GM08714 (cell line): ENCODE results near the gene IRF2BP2.

Experiments
- H3K4me3 ChIP-seq: fragments of 200-500 bp; sonication (Bioruptor generic); 2 replicates; pipeline ENCODE4 v1.5.1; 2014; ENCODE audit warnings: mild to moderate bottlenecking, low read length, inconsistent platforms
- ZNF274 ChIP-seq: IDR thresholded peaks from 2 replicates; pipeline ENCODE4 v1.6.1; 2012; ENCODE audit warnings: mild to moderate bottlenecking, low read depth, low read length

Gene IRF2BP2

DNA sequence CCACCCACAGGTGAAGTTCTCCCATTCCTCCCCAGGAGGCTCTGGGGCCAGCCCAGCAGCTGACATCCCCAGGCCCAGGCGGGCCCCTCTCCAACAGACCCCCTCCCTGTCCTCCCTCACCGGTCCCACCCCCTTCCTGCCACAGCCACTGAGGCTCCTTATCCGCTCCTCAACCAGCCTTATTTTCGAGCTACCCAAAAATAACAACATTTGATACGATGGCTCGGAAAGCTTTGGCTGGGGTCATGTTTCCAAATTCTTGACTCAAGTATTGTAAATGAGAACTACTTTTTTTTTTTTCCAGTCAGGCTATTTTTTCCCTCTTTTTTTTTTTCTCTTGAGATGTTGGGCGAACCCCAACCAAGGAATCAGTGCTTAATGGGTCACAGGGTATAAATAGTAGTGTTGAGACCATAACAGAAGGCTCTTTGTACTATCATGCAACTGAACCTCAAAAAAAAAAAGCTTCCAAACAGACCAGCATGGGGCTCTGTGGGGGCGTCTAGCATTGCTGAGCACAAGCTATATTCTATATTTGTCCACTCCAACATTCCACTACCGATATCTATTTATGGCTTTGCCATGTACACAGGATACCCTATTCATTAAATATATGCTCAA is 27.2 kb downstream of the IRF2BP2 start:
- TF ChIP-seq ZNF274, result no peak
- no peak overlapping the region for H3K4me3 ChIP-seq

GRCh38 chr1:234582186-234582585 is 27.8 kb downstream of the IRF2BP2 start:
- TF ChIP-seq ZNF274, result no peak

DNA sequence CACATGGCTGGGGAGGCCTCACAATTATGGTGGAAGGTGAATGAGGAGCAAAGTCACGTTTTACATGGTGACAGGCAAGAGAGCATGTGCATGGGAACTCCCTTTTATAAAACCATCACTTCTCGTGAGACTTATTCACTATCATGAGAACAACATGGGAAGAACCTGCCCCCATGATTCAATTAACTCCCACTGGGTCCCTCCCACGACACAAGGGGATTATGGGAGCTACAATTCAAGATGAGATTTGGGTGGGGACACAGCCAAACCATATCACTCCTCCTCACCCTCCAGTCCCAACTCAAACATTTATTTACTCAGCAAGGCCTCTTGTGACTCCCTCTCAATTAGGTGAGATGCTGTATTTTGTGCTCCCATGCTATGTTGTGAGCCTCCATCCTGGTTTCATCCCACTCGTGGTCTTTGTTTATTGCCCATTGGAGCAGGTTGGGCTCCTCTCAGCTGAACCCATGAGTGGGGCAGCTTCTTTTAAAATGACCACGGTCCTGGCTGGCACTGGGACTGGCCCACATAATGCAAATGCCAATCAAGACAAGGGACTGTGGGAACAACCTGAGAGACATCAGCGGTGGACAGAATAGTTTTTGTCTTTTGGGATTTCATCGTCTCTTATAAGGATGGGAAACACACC is 28.8 kb downstream of the IRF2BP2 start:
- no peak overlapping the region for H3K4me3 ChIP-seq
- TF ChIP-seq ZNF274, result no peak

More at GRCh38 chr1:234582186-234582585, 27.8 kb downstream of the IRF2BP2 start:
- no peak overlapping the region for H3K4me3 ChIP-seq

- no peak for TF ChIP-seq ZNF274
- no peak overlapping the region for H3K4me3 ChIP-seq
These were observed 30.0 kb downstream of the IRF2BP2 start for GRCh38 chr1:234579967-234580366.

DNA sequence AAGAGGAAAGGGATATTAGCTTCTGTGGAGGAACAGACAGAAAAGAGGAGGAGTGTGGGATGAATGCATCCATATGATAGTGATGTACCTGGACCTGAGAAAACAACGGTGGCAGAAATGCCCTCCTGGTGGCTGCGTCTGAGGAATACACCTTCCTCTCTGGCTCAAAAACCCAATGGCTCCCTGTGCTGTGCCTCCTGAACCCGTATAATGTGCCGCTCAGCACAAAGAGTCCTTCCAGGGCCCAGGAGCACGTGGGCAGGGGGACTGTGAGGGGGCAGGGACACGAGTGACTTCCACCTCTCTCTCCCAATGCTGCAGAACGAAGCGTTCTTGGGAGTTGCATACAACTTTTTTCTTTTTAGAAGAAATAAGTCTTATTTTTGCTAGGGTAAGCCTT is 31.2 kb downstream of the IRF2BP2 start:
- no peak for TF ChIP-seq ZNF274
- no peak overlapping the region for H3K4me3 ChIP-seq

DNA sequence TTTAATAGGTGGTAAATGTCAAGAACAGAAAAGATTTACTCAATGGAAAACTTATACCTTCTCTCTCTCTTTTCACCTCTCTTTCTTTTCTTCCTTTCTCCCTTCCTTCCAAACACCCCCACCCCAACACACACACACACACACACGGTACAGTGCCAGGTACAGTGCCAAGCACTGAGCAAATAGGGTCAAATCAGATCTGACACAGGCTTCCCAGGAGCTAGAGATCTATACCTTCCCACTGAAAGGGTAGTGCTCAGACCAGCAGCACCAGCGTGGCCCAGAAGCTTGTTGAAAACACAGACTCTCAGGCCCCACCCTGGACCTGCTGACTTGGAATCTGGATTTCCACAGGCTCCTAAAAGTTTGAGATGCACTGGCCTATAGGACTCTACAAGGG is 31.9 kb downstream of the IRF2BP2 start:
- no peak overlapping the region for H3K4me3 ChIP-seq
- TF ChIP-seq ZNF274, result no peak

- no peak for TF ChIP-seq ZNF274
- no peak overlapping the region for H3K4me3 ChIP-seq
These were observed 36.2 kb downstream of the IRF2BP2 start for GRCh38 chr1:234573711-234574299.

- TF ChIP-seq ZNF274, result no peak
- no peak overlapping the region for H3K4me3 ChIP-seq
These were observed 37.0 kb downstream of the IRF2BP2 start for GRCh38 chr1:234572966-234573365.

- TF ChIP-seq ZNF274, result no peak
- no peak overlapping the region for H3K4me3 ChIP-seq
These were observed 38.3 kb downstream of the IRF2BP2 start for GRCh38 chr1:234571702-234572101.

GRCh38 chr1:234570329-234571120 is 39.5 kb downstream of the IRF2BP2 start:
- H3K4me3 ChIP-seq, result no peak overlapping the region
- TF ChIP-seq ZNF274, result no peak

DNA sequence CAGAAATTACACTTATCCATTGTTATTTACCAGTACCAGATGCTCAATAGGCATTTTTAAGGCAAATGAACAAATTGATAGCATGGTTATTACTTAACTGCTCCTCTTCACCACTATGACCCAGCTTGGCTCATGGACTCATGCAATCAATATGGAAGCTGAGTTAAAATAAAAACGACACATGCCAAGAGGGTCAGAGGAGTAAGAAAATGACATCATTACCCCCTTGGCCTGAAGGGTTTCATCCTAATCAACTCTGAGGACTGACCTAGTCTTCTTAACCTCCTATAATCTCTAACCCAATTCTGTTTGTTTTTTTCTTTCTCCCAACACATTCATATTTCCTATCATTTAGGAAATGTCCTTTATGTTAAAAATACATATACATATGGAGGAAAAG is 41.6 kb downstream of the IRF2BP2 start:
- no peak overlapping the region for H3K4me3 ChIP-seq
- TF ChIP-seq ZNF274, result no peak

GRCh38 chr1:234565132-234565531 is 44.8 kb downstream of the IRF2BP2 start:
- no peak for TF ChIP-seq ZNF274
- H3K4me3 ChIP-seq, result no peak overlapping the region

DNA sequence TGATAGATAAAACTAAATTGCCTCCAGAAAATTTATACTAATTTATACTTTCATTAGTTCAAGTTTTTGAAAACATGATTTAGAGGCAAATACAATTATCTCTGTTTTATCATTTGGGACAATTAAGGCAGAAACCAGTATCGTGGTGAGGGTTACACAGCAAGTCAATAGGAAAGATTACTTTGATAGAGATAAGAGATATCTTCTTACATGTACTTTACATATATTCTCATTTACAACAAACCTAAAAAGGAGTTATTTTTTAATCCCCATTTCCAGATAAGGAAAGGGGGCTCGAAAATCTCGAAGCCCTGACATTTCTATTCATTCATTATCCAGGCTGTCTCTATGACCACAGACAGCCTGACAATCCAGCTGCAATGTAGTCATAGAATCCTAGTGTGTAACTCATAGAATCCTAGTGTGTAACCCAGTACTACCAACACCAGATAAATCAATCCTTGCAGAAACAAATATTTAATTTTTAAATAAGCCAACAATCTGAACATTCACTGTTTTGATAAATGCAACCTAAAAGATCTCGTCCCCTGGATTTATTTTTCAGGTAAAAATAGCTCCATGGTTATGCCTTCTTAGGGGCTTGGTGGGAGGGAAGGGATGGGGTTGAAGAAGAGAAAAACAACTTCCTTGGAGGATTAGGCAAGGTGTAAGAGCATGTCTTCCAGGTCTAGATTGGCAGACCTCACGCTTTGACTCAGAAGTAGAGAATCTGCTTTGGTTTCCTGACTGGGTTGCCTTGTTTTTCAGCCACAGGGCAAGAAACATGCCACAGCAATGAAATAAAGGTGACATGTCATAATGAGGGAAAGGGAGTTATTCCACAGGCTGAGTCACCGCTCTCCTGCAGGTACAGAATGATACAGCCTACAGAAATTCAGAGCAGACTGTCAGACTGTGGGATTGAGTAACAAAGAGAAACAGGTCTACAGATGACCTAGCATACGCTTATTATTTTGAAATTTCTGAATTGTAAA is 45.6 kb downstream of the IRF2BP2 start:
- no peak overlapping the region for H3K4me3 ChIP-seq
- TF ChIP-seq ZNF274, result no peak
